ENCODE results near the gene CLCN6. TPM values are rescaled to one million over a fixed set of nuclear protein-coding genes. Genes with fewer than 3 reads are reported as not detected.

Gene CLCN6
- total RNA-seq, 1 donor: 12.6 TPM

DNA sequence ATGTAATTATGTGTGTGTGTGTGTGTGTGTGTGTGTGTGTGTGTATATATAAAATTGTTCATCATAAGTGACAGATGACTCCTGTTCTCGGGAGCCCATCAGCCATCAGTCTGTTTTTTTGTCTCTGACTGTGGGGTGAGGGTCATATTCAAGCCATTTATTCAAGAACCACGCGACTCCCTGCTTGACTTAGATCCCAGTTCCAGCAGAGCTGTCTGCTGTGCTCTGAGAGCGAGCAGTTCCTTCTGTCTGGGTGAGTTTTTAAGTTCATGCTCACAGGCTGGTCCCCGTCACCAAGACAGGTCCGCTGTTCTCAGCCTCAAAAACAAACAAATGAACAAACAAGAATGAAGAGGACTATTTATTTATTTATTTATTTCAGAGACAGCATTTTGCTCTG, 71.1 kb downstream of the CLCN6 start:
- TF ChIP-seq, protein P1, sequence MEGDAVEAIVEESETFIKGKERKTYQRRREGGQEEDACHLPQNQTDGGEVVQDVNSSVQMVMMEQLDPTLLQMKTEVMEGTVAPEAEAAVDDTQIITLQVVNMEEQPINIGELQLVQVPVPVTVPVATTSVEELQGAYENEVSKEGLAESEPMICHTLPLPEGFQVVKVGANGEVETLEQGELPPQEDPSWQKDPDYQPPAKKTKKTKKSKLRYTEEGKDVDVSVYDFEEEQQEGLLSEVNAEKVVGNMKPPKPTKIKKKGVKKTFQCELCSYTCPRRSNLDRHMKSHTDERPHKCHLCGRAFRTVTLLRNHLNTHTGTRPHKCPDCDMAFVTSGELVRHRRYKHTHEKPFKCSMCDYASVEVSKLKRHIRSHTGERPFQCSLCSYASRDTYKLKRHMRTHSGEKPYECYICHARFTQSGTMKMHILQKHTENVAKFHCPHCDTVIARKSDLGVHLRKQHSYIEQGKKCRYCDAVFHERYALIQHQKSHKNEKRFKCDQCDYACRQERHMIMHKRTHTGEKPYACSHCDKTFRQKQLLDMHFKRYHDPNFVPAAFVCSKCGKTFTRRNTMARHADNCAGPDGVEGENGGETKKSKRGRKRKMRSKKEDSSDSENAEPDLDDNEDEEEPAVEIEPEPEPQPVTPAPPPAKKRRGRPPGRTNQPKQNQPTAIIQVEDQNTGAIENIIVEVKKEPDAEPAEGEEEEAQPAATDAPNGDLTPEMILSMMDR (IDR thresholded peaks at IDR 0.05; ENCODE audit: insufficient read depth, low read length): no peak
- no peak overlapping the region for H3K4me3 ChIP-seq (ENCODE audit: low read depth, low read length)
- no peak for DNase-seq (ENCODE audit: low read depth)

DNA sequence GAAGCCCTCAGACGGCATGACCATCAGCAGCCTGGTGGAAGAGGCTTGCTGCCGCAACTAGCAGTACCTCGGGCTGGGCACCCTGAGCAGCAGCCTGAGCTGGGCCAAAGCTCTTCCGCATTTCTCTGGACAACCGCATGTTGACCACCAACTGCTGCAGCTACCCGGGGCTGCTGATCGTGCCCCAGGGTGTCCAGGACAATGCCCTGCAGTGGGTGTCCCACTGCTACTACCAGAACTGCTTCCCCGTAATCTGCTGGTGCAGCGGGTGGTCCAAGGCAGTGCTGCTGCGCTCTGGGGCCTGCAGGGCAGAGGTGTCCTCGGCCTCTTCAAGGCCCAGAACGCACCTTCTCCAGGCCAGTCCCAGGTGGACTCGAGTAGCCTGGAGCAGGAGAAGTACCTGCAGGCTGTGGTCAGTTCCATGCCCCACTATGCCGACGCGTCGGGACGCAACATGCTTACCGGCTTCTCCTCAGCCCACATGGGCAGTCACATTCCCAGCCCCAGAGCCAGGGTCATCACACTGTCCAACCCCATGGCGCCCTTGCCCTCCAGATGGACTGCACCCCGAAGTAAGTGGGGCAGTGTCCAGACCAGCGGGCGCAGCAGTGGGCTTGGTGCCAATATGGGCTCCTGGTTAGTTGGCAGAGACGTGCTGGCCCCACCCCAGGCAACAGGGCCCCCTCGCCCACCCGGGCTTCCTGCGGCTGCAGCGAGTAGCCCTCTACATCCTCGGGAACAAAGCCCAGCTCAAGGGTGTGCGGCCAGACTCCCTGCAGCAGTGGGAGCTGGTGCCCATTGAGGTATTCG, 72.3 kb downstream of the CLCN6 start:
- DNase-seq (ENCODE audit: low read depth): no peak
- TF ChIP-seq, protein P1 (IDR thresholded peaks at IDR 0.05; ENCODE audit: insufficient read depth, low read length): no peak
- no peak overlapping the region for H3K4me3 ChIP-seq (ENCODE audit: low read depth, low read length)

DNA sequence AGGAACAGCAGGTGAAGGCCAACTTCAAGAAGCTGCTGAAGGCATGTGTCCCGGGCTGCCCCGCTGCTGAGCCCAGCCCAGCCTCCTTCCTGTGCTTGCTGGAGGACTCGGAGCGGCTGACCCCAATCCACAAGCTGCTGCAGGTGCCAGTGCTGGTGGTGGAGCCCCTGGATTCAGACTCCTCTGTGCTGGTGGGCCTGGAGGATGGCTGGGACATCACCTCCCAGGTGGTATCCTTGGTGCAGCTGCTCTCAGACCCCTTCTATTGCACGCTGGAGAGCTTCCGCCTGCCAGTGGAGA, 72.8 kb downstream of the CLCN6 start:
- no peak for DNase-seq (ENCODE audit: low read depth)
- TF ChIP-seq, protein P1 (IDR thresholded peaks at IDR 0.05; ENCODE audit: insufficient read depth, low read length): no peak
- no peak overlapping the region for H3K4me3 ChIP-seq (ENCODE audit: low read depth, low read length)

DNA sequence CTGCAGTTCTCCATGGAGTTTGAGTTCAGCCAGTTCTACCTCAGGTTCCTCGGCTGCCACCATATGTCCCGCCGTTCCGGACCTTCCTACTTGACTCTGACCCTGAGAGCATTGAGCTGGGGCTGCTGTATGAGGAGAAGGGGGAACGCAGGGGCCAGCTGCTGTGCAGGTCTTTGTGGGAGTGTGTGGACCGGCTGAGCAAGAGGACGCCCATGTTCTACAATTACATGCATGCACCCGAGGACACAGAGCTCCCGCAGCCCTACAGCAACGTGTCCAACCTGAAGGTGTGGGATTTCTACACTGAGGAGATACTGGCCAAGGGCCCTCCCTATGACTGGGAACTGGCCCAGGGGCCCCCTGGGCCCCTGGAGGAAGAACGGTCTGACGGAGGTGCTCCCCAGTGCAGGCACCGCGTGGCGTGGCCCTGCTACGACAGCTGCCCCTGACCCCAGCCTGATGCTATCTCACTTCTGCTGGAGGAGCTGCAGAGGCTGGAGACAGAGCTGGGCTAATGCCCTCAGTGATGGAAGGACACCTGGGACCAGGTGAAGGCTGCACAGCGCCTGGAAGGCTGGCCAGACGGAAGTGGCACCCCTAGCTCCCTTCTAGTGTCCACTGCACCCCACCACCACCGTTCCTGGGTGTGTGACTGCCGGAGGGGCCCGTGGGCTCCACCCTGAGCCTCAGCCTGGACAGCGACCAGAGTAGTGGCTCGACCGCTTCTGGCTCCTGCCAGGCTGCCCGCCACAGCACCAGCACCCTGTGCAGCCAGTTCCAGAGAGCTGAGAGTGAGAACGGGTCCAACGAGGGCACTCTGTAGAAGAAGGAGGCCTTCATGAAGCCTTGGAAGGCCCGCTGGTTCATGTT, 73.6 kb downstream of the CLCN6 start:
- DNase-seq (ENCODE audit: low read depth): no peak
- H3K4me3 ChIP-seq (ENCODE audit: low read depth, low read length): no peak overlapping the region
- TF ChIP-seq, protein P1 (IDR thresholded peaks at IDR 0.05; ENCODE audit: insufficient read depth, low read length): no peak

DNA sequence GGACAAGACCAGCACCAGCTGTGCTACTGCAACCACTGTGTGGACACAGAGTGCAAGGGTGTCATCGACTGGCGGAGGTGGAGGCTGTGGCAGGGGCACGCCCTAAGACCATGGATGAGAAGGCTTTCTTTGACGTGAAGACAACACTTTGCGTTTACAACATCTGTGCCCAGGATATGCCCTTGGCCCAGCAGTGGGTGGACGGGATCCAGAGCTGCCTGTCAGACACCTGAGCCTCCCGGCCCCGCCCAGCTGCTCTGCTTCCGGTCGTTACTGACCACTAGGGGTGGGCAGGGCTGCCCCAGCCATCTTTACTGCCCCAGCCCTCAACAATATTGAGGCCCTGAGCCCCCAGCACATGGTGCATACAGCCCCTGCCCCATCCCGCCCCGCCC, 74.2 kb downstream of the CLCN6 start:
- TF ChIP-seq, protein P1 (IDR thresholded peaks at IDR 0.05; ENCODE audit: insufficient read depth, low read length): no peak
- DNase-seq (ENCODE audit: low read depth): no peak
- H3K4me3 ChIP-seq (ENCODE audit: low read depth, low read length): no peak overlapping the region

DNA sequence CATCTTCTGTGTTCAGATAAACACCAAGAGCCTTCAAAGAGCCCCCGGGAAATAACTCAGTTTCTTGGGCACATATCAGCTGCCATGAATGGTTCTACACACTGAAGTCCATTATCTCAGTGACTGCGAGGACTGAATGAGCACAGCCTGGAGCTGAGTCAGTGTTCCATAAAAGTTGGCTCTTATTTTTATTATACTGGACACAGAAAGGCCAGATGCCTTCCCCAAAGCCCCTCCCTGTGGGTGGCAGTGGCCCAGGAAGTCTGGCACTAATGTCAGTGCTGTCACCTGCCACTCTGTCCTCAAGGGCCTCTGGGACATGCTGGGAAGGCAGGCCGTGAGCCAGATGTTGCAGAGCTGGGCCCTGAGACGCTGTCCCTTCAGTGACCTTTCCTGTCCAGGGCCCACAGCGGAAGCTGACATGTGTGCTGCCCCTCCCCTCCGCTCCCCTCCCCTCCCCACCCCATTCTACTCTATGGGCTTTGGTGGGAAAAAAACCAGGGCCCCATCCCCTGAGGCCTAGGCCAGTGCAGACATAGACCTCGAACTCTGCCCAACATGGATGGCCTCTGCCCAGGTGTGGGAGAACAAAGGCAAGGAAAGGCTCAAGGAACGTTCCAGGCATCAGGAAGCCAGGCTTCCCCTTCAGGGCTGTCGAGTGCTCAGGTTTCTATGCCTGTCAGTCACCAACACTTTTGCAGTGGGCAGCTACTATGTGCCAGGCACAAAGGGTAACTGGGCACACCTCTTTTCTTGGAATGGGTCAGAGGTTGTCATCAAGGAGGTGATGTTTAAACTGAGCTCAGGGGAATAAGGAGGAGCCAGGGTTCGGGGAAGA, 75.1 kb downstream of the CLCN6 start:
- no peak for DNase-seq (ENCODE audit: low read depth)
- TF ChIP-seq, protein P1 (IDR thresholded peaks at IDR 0.05; ENCODE audit: insufficient read depth, low read length): no peak
- no peak overlapping the region for H3K4me3 ChIP-seq (ENCODE audit: low read depth, low read length)

Measured in fibroblast of the aortic adventitia (primary cell).